Esophagus squamous epithelium (tissue), 5 donors: ENCODE results near the gene TLR5. TPM values are rescaled to one million over a fixed set of nuclear protein-coding genes. Genes with fewer than 3 reads are reported as not detected.

Source experiments
- DNase-seq: peaks from one replicate; lab custom pipeline; 2025; lab: John Stamatoyannopoulos, UW
- H3K27ac ChIP-seq, 4 donors: fragments of 200-600 bp; sonication (generic); one replicate each; pipeline ENCODE4 v1.5.1; 2016 to 2019; ENCODE audit warnings: mild to moderate bottlenecking in 1 of 4
- H3K27me3 ChIP-seq, 4 donors: fragments of 200-600 bp; sonication (generic); 1 replicate in 3 of 4; 2 replicates in 1 of 4; pipeline versions ENCODE4 v1.5.1 to v1.6.0; 2017 to 2021; ENCODE audit warnings: antibody characterized with exemption in 1 of 4
- H3K36me3 ChIP-seq, 3 donors: fragments of 200-600 bp; sonication (generic); one replicate each; pipeline ENCODE4 v1.5.1; 2016 to 2019
- H3K4me1 ChIP-seq, 3 donors: fragments of 200-600 bp; sonication (generic); one replicate each; pipeline ENCODE4 v1.5.1; 2017 to 2019
- H3K4me3 ChIP-seq, 4 donors: fragments of 200-600 bp; sonication (generic); 1 replicate in 3 of 4; 2 replicates in 1 of 4; pipeline ENCODE4 v1.5.1; 2016 to 2019; ENCODE audit warnings: mild to moderate bottlenecking in 2 of 4, moderate library complexity in 1 of 4
- H3K9me3 ChIP-seq, 3 donors: fragments of 200-600 bp; sonication (generic); one replicate each; pipeline ENCODE4 v1.5.1; 2016 to 2019
- CTCF ChIP-seq, 6 experiments: fragments of 450-650 bp in 4 of 6; fragments of 200-600 bp in 2 of 6; sonication (generic) in 2 of 6; IDR thresholded peaks; one replicate each; pipeline ENCODE4 v1.5.1; 2016 to 2019; ENCODE audit warnings: antibody characterized with exemption in 6 of 6, mild to moderate bottlenecking in 4 of 6, moderate library complexity in 4 of 6
- POLR2A ChIP-seq, 4 donors: fragments of 450-650 bp; IDR thresholded peaks; one replicate each; pipeline ENCODE4 v1.6.1; 2017; ENCODE audit warnings: antibody characterized with exemption in 4 of 4, mild to moderate bottlenecking in 4 of 4, moderate library complexity in 3 of 4
- WGBS, 2 donors: methylation state at CpG; one replicate each; pipeline ENCODE4 v1.1.5; 2018; 5-methylcytosine and 5-hydroxymethylcytosine counted together
- intact Hi-C: fragments of 100-400 bp; cut with DNase I; formaldehyde crosslinking; loops from one replicate; pipeline ENCODE4 v1.15.0; 2022
- total RNA-seq, 4 donors: library from RNA; depleted of rRNA; stranded (reverse); fragments of >200 nt; gene quantifications; one replicate each; pipeline ENCODE4 v1.1.0, GENCODE V29; 2016
- donor health status: DM: yes; HTN: yes; CAD: no.

TLR5 gene
- total RNA-seq, 4 donors from 2014 or later, result 5.1 to 9.3 (median 9.2) TPM

DNA sequence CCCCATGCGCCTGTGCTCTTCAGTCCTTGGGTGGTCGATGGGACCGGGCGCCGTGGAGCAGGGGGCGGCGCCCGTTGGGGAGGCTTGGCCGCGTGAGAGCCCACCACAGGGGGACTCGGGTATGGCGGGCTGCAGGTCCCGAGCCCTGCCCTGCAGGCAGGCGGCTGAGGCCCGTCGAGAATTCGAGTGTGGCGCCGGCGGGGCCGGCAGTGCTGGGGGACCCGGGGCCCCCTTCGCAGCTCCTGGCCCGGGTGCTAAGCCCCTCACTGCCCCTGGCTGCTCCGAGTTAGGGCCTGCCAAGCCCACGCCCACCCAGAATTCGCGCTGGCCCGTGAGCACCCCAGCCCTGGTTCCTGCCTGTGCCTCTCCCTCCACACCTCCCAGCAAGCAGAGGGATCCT is 26.1 kb downstream of the TLR5 start:
- peaks cover 0 to 3% (median 0%) of the 10 kb centered on the region in 3 donors for H3K4me1 ChIP-seq
- peaks cover 0 to 20% (median 0%) of the 10 kb centered on the region in 3 donors for H3K36me3 ChIP-seq

GRCh38 chr1:223114871-223115270 is 28.2 kb downstream of the TLR5 start:
- no peak for DNase-seq
- Histone ChIP-seq H3K4me1 (peaks cover 0 to 3% (median 0%) of the 10 kb centered on the region in 3 donors), H3K36me3 (peaks cover 0 to 14% (median 0%) of the 10 kb centered on the region in 3 donors), H3K9me3 (no peaks in the 10 kb centered on the region), H3K4me3 (no peak overlapping the region), H3K27me3 (no peaks in the 10 kb centered on the region), H3K27ac (peak overlapping the region in 2 of 4 donors; percentile 25 to 29)
- TF ChIP-seq CTCF (IDR thresholded peaks at IDR 0.05) (no peak), POLR2A (IDR thresholded peaks at IDR 0.05) (no peak)
- intact Hi-C loops, result no loop called here
- WGBS, 2 donors, result 72 to 88% methylated on average over 2 of the region's 2 CpGs

More for the DNA sequence above, 26.1 kb downstream of the TLR5 start:
- no peaks in the 10 kb centered on the region for H3K27me3 ChIP-seq
- TF ChIP-seq POLR2A (IDR thresholded peaks at IDR 0.05), result no peak
- TF ChIP-seq CTCF (IDR thresholded peaks at IDR 0.05), result no peak
- DNase-seq, result no peak
- 94% methylated on average over 9 of the region's 29 CpGs; no CpG with 5 or more reads in 1 of the 2 donors for WGBS, 2 donors
- H3K4me3 ChIP-seq, result no peak overlapping the region
- intact Hi-C loops, result no loop called here
- no peak overlapping the region for H3K27ac ChIP-seq
- H3K9me3 ChIP-seq, result no peaks in the 10 kb centered on the region

DNA sequence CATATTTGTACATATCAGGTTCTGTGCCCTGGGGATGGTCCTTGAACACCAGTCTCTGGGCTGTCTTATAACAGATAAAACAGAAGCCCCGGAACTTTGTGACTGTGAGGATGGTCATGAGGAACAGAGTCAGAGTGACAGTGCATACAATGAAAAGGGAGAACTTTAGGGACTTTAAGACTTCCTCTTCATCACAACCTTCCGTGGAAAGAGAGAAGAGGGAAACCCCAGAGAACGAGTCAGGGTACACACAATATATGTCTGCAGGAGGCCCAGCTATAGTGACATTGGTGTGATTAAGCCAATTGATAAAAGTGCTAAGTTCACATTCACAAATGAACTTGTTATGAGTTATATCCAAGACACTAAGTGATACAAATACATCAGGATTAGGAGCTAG is 32.1 kb downstream of the TLR5 start:
- Histone ChIP-seq H3K27ac (no peak overlapping the region), H3K27me3 (no peaks in the 10 kb centered on the region), H3K9me3 (no peaks in the 10 kb centered on the region), H3K4me3 (no peak overlapping the region), H3K4me1 (peaks cover 0 to 3% (median 0%) of the 10 kb centered on the region in 3 donors), H3K36me3 (peaks cover 0 to 14% (median 0%) of the 10 kb centered on the region in 3 donors)
- no peak for DNase-seq
- intact Hi-C loops, result no loop called here
- 80% methylated on average over 3 of the region's 3 CpGs for WGBS, 2 donors
- TF ChIP-seq CTCF (IDR thresholded peaks at IDR 0.05) (no peak), POLR2A (IDR thresholded peaks at IDR 0.05) (no peak)

DNA sequence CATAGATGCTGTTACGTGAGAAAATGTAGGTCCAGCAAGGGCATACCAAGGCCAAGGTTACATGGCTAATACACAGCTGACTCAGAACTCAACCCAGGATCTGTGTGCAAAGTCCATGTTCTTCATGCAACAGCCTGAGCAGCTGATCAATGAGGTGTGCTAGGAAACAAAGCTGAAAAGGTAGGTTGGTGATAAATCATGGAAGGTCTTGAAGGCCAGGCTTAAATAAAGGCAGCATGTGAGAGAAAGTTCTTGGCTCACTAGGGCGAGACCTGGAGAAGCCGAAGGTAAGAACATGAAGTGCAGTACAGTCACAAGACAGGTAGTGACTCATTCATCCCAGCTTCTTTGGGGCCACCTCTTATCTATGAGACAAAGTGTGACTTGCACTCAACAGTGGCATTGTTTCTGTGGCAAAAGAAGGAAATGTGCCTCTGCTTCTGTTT is 33.4 kb downstream of the TLR5 start:
- no peaks in the 10 kb centered on the region for H3K9me3 ChIP-seq
- H3K27me3 ChIP-seq, result no peaks in the 10 kb centered on the region
- no peaks in the 10 kb centered on the region for H3K4me1 ChIP-seq
- WGBS, 2 donors, result 57 to 76% methylated on average over 3 of the region's 3 CpGs
- intact Hi-C loops, result no loop called here
- TF ChIP-seq POLR2A (IDR thresholded peaks at IDR 0.05) (no peak), CTCF (IDR thresholded peaks at IDR 0.05) (no peak)
- no peak for DNase-seq
- no peak overlapping the region for H3K27ac ChIP-seq
- peaks cover 0 to 14% (median 0%) of the 10 kb centered on the region in 3 donors for H3K36me3 ChIP-seq
- no peak overlapping the region for H3K4me3 ChIP-seq

DNA sequence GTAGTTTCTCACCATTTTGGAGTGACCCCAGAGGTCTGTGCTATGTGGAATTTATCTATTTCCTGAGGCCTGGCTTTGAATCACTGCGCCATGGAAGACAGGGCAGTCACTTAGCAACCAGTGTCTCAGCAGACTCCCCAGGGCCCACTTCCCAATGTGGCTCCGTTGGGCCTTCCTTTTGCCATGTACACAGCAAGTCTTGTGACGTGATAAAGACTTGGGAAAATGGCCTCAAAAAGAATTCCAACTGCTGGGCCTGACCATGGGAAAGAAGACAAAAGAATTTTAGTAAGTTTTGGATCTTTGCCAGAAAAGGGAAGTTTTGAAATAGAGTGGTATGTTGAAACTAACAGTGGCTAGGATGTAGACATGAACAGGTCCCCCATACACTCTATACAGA is 36.2 kb downstream of the TLR5 start:
- H3K9me3 ChIP-seq, result no peaks in the 10 kb centered on the region
- peaks cover 0 to 2% (median 0%) of the 10 kb centered on the region in 3 donors for H3K36me3 ChIP-seq
- WGBS, 2 donors, result 55 to 60% methylated on average over 1 to 3 of the region's 3 CpGs
- intact Hi-C loops, result no loop called here
- H3K4me3 ChIP-seq, result no peak overlapping the region
- no peaks in the 10 kb centered on the region for H3K27me3 ChIP-seq
- TF ChIP-seq CTCF (IDR thresholded peaks at IDR 0.05) (no peak), POLR2A (IDR thresholded peaks at IDR 0.05) (no peak)
- H3K4me1 ChIP-seq, result peaks cover 0 to 8% (median 3%) of the 10 kb centered on the region in 3 donors
- no peak overlapping the region for H3K27ac ChIP-seq
- DNase-seq, result no peak
